Muscle layer of duodenum (tissue), 2 donors: ENCODE results near the gene LBP.
"Not testable (repeated sequence)": the region's sequence is repeated elsewhere in the genome, so short reads cannot be mapped to it uniquely, and the experiment has no call there.

ENCODE experiments used
- H3K27ac ChIP-seq: one replicate; pipeline ENCODE4 v1.7.0; 2013; ENCODE audit warnings: mild to moderate bottlenecking, low read length
- H3K27me3 ChIP-seq: one replicate; pipeline ENCODE4 v1.7.0; 2013; ENCODE audit warnings: low read depth, mild to moderate bottlenecking, control low read depth, low read length
- H3K36me3 ChIP-seq, 2 donors: one replicate each; pipeline ENCODE4 v1.7.0; 2013; ENCODE audit warnings: low read length in 2 of 2, control low read depth in 1 of 2, mild to moderate bottlenecking in 1 of 2; ENCODE audit not compliant: insufficient read depth in 2 of 2, control insufficient read depth in 1 of 2
- H3K4me1 ChIP-seq, 2 donors: one replicate each; pipeline ENCODE4 v1.7.0; 2013; ENCODE audit warnings: low read length in 2 of 2, mild to moderate bottlenecking in 2 of 2, control low read depth in 1 of 2, moderate library complexity in 1 of 2; ENCODE audit not compliant: insufficient read depth in 2 of 2, control insufficient read depth in 1 of 2
- H3K4me3 ChIP-seq, 2 donors: one replicate each; pipeline ENCODE4 v1.7.0; 2013; ENCODE audit warnings: low read length in 2 of 2, low read depth in 1 of 2, mild to moderate bottlenecking in 1 of 2
- H3K9me3 ChIP-seq, 2 donors: one replicate each; pipeline ENCODE4 v1.7.0; 2013; ENCODE audit warnings: low read length in 2 of 2, control low read depth in 1 of 2, mild to moderate bottlenecking in 1 of 2; ENCODE audit not compliant: control insufficient read depth in 1 of 2
- donor health status: healthy.

The LBP gene

GRCh38 chr20:38307371-38308046 is 38.8 kb upstream of the LBP start:
- Histone ChIP-seq H3K4me1 (peaks cover 0 to 4% of the 10 kb centered on the region in 2 donors), H3K27ac (no peak overlapping the region), H3K27me3 (no peaks in the 10 kb centered on the region), H3K9me3 (peaks cover 0 to 3% of the 10 kb centered on the region in 2 donors), H3K36me3 (no peaks in the 10 kb centered on the region), H3K4me3 (no peak overlapping the region)

- Histone ChIP-seq H3K27me3 (no peaks in the 10 kb centered on the region), H3K27ac (no peak overlapping the region), H3K9me3 (peaks cover 0 to 3% of the 10 kb centered on the region in 2 donors), H3K4me3 (no peak overlapping the region), H3K36me3 (no peaks in the 10 kb centered on the region), H3K4me1 (peaks cover 0 to 4% of the 10 kb centered on the region in 2 donors)
These were observed 38.2 kb upstream of the LBP start for GRCh38 chr20:38308047-38308438.

- H3K4me3 ChIP-seq, result no peak overlapping the region
- H3K36me3 ChIP-seq, result no peaks in the 10 kb centered on the region
- no peaks in the 10 kb centered on the region for H3K27me3 ChIP-seq
- H3K4me1 ChIP-seq, result no peaks in the 10 kb centered on the region
- H3K9me3 ChIP-seq, result peaks cover 0 to 3% of the 10 kb centered on the region in 2 donors
- no peak overlapping the region for H3K27ac ChIP-seq
These were observed 37.8 kb upstream of the LBP start for GRCh38 chr20:38308447-38308846.

- H3K27me3 ChIP-seq, result no peaks in the 10 kb centered on the region
- peaks cover 0 to 3% of the 10 kb centered on the region in 2 donors for H3K9me3 ChIP-seq
- no peak overlapping the region for H3K27ac ChIP-seq
- no peak overlapping the region for H3K4me3 ChIP-seq
- no peaks in the 10 kb centered on the region for H3K4me1 ChIP-seq
- no peaks in the 10 kb centered on the region for H3K36me3 ChIP-seq
These were observed 35.2 kb upstream of the LBP start for GRCh38 chr20:38311091-38311490.

- no peaks in the 10 kb centered on the region for H3K27me3 ChIP-seq
- no peak overlapping the region for H3K27ac ChIP-seq
- peaks cover 0 to 3% of the 10 kb centered on the region in 2 donors for H3K9me3 ChIP-seq
- H3K36me3 ChIP-seq, result no peaks in the 10 kb centered on the region
- H3K4me3 ChIP-seq, result no peak overlapping the region
- no peaks in the 10 kb centered on the region for H3K4me1 ChIP-seq
These were observed 34.8 kb upstream of the LBP start for GRCh38 chr20:38311491-38311890.

- Histone ChIP-seq H3K9me3 (peaks cover 0 to 3% of the 10 kb centered on the region in 2 donors), H3K4me3 (no peak overlapping the region), H3K36me3 (no peaks in the 10 kb centered on the region), H3K27me3 (no peaks in the 10 kb centered on the region), H3K4me1 (no peaks in the 10 kb centered on the region), H3K27ac (no peak overlapping the region)
These were observed 32.6 kb upstream of the LBP start for GRCh38 chr20:38313676-38314075.

GRCh38 chr20:38314350-38314749 is 31.9 kb upstream of the LBP start:
- not testable (repeated sequence) for H3K4me1 ChIP-seq, H3K9me3 ChIP-seq, H3K27me3 ChIP-seq, H3K4me3 ChIP-seq, H3K36me3 ChIP-seq, H3K27ac ChIP-seq

- H3K9me3 ChIP-seq, result no peaks in the 10 kb centered on the region
- no peaks in the 10 kb centered on the region for H3K36me3 ChIP-seq
- H3K27me3 ChIP-seq, result no peaks in the 10 kb centered on the region
- no peak overlapping the region for H3K4me3 ChIP-seq
- no peaks in the 10 kb centered on the region for H3K4me1 ChIP-seq
- H3K27ac ChIP-seq, result no peak overlapping the region
These were observed 30.9 kb upstream of the LBP start for GRCh38 chr20:38315290-38315966.

GRCh38 chr20:38316341-38316740 is 29.9 kb upstream of the LBP start:
- H3K27me3 ChIP-seq, result no peaks in the 10 kb centered on the region
- no peak overlapping the region for H3K27ac ChIP-seq
- H3K4me3 ChIP-seq, result no peak overlapping the region
- no peaks in the 10 kb centered on the region for H3K9me3 ChIP-seq
- H3K4me1 ChIP-seq, result no peaks in the 10 kb centered on the region
- H3K36me3 ChIP-seq, result no peaks in the 10 kb centered on the region

GRCh38 chr20:38317422-38317821 is 28.9 kb upstream of the LBP start:
- H3K27ac ChIP-seq, result no peak overlapping the region
- no peaks in the 10 kb centered on the region for H3K9me3 ChIP-seq
- H3K4me3 ChIP-seq, result no peak overlapping the region
- no peaks in the 10 kb centered on the region for H3K36me3 ChIP-seq
- H3K27me3 ChIP-seq, result no peaks in the 10 kb centered on the region
- no peaks in the 10 kb centered on the region for H3K4me1 ChIP-seq

- Histone ChIP-seq H3K4me1 (no peaks in the 10 kb centered on the region), H3K27ac (no peak overlapping the region), H3K9me3 (no peaks in the 10 kb centered on the region), H3K27me3 (no peaks in the 10 kb centered on the region), H3K36me3 (no peaks in the 10 kb centered on the region), H3K4me3 (no peak overlapping the region)
These were observed 26.1 kb upstream of the LBP start for GRCh38 chr20:38320221-38320620.
